HG03135 (cell line): ENCODE results near the gene SERHL2.
"Not testable (repeated sequence)": the region's sequence is repeated elsewhere in the genome, so short reads cannot be mapped to it uniquely, and the experiment has no call there.

ENCODE experiments used
- ATAC-seq: cut with Tn5 transposase; IDR thresholded peaks from one replicate; pipeline ENCODE4 v1.9.1; 2021; ENCODE audit warnings: mild to moderate bottlenecking, moderate library complexity; ENCODE audit not compliant: unreplicated experiment

SERHL2 gene

GRCh38 chr22:42603427-42603826 is 49.7 kb downstream of the SERHL2 start:
- ATAC-seq: no peak

GRCh38 chr22:42604403-42604802 is 50.6 kb downstream of the SERHL2 start:
- ATAC-seq: no peak

GRCh38 chr22:42607641-42608040 is 53.9 kb downstream of the SERHL2 start:
- not testable (repeated sequence) for ATAC-seq

GRCh38 chr22:42608136-42608822 is 54.5 kb downstream of the SERHL2 start:
- ATAC-seq: no peak

- ATAC-seq: no peak
Measured at GRCh38 chr22:42608823-42609361, 55.1 kb downstream of the SERHL2 start.

GRCh38 chr22:42610186-42610585 is 56.4 kb downstream of the SERHL2 start:
- ATAC-seq: no peak

- no peak for ATAC-seq
Measured at GRCh38 chr22:42611051-42611450, 57.3 kb downstream of the SERHL2 start.

- ATAC-seq: no peak
Measured at GRCh38 chr22:42612336-42612735, 58.6 kb downstream of the SERHL2 start.

- ATAC-seq: no peak
Measured at GRCh38 chr22:42613872-42614301, 60.1 kb downstream of the SERHL2 start.

GRCh38 chr22:42614312-42615091 is 60.7 kb downstream of the SERHL2 start, which contains the start of gene POLDIP3:
Gene POLDIP3, minus strand, starts transcription at chr22:42614883. Its CDS starts 26 bp downstream, at chr22:42614857.
- peak; percentile 67 for ATAC-seq

GRCh38 chr22:42615092-42615859 is 61.5 kb downstream of the SERHL2 start:
- peak; percentile 61 for ATAC-seq

- not testable (repeated sequence) for ATAC-seq
Measured at GRCh38 chr22:42615860-42616175, 62.1 kb downstream of the SERHL2 start.

GRCh38 chr22:42617155-42617983 is 63.6 kb downstream of the SERHL2 start:
- ATAC-seq: no peak

GRCh38 chr22:42619261-42620063 is 65.7 kb downstream of the SERHL2 start:
- no peak for ATAC-seq

GRCh38 chr22:42620084-42620483 is 66.3 kb downstream of the SERHL2 start:
- ATAC-seq: no peak

- ATAC-seq: no peak
Measured at GRCh38 chr22:42621505-42622002, 67.8 kb downstream of the SERHL2 start.

- ATAC-seq: no peak
Measured at GRCh38 chr22:42622061-42622710, 68.4 kb downstream of the SERHL2 start.

- no peak for ATAC-seq
Measured at GRCh38 chr22:42623301-42623751, 69.6 kb downstream of the SERHL2 start.
